Activated CD4-positive, alpha-beta T cell treated with anti-CD3 and anti-CD28 coated beads, Interleukin-2, amount 10 ng/mL, durations not matched to agents 24 days and 14 days (primary cell): Measurements from ENCODE around the gene RCSD1. TPM values are rescaled to one million over a fixed set of nuclear protein-coding genes. Genes with fewer than 3 reads are reported as not detected.

Source experiments
- DNase-seq: peaks from one replicate; pipeline ENCODE4 v3.0.0; 2022
- H3K27ac Mint-ChIP-seq: one replicate; pipeline ENCODE4 v1.8.0; 2022; ENCODE audit warnings: mild to moderate bottlenecking, mixed read lengths
- H3K27me3 Mint-ChIP-seq: one replicate; pipeline ENCODE4 v1.8.0; 2022; ENCODE audit warnings: mixed read lengths
- H3K36me3 Mint-ChIP-seq: one replicate; pipeline ENCODE4 v1.8.0; 2022; ENCODE audit warnings: low read depth, mild to moderate bottlenecking, mixed read lengths
- H3K4me1 Mint-ChIP-seq: one replicate; pipeline ENCODE4 v1.8.0; 2021; ENCODE audit warnings: mixed read lengths
- H3K4me3 Mint-ChIP-seq: one replicate; pipeline ENCODE4 v1.8.0; 2022; ENCODE audit warnings: mild to moderate bottlenecking, moderate library complexity, mixed read lengths
- H3K9me3 Mint-ChIP-seq: one replicate; pipeline ENCODE4 v1.8.0; 2021; ENCODE audit warnings: mixed read lengths
- intact Hi-C: fragments of 100-400 bp; cut with micrococcal nuclease; formaldehyde crosslinking; loops from one replicate; pipeline ENCODE4 v1.15.1; 2023
- total RNA-seq: library from RNA; stranded (reverse); gene quantifications from 2 replicates; pipeline ENCODE4 v1.2.3, GENCODE V29; 2022

The RCSD1 gene
- total RNA-seq, 1 donor from 2014 or later = 81.0 TPM

- peak; percentile 80 for DNase-seq
- intact Hi-C loops = loop anchor here (5.0 to 10.0 kb wide), 3 partner anchors 75 to 610 kb away; partner anchors contain the start of gene CREG1
- Mint-ChIP-seq H3K4me3 (peak overlapping the region; percentile 94), H3K9me3 (peaks cover 7% of the 10 kb centered on the region), H3K27me3 (no peaks in the 10 kb centered on the region), H3K27ac (peak overlapping the region; percentile 92), H3K36me3 (peaks cover 16% of the 10 kb centered on the region), H3K4me1 (peaks cover 58% of the 10 kb centered on the region)
These were observed 2.5 kb upstream of the RCSD1 start for GRCh38 chr1:167627615-167627864.

- Mint-ChIP-seq H3K27me3 (no peaks in the 10 kb centered on the region), H3K4me1 (peaks cover 57% of the 10 kb centered on the region), H3K4me3 (peak overlapping the region; percentile 94), H3K9me3 (peaks cover 7% of the 10 kb centered on the region), H3K36me3 (peaks cover 19% of the 10 kb centered on the region), H3K27ac (peak overlapping the region; percentile 92)
- intact Hi-C loops = loop anchor here (1.0 to 10.0 kb wide), 10 partner anchors 9 to 609 kb away; partner anchors contain the start of genes CREG1, DCAF6 and MPC2
- DNase-seq = peak; percentile 95
These were observed 2.0 kb upstream of the RCSD1 start for GRCh38 chr1:167627865-167628641.

- H3K27me3 Mint-ChIP-seq = no peaks in the 10 kb centered on the region
- peaks cover 26% of the 10 kb centered on the region for H3K36me3 Mint-ChIP-seq
- peak; percentile 69 for DNase-seq
- H3K9me3 Mint-ChIP-seq = peaks cover 7% of the 10 kb centered on the region
- intact Hi-C loops = loop anchor here (1.0 to 10.0 kb wide), 10 partner anchors 8 to 608 kb away; partner anchors contain the start of genes CREG1, DCAF6 and MPC2
- H3K4me1 Mint-ChIP-seq = peaks cover 61% of the 10 kb centered on the region
- peak overlapping the region; percentile 92 for H3K27ac Mint-ChIP-seq
- peak overlapping the region; percentile 94 for H3K4me3 Mint-ChIP-seq
These were observed 1.1 kb upstream of the RCSD1 start for GRCh38 chr1:167628741-167629515.

GRCh38 chr1:167630568-167631385, 745 bp downstream of the RCSD1 start:
- H3K27me3 Mint-ChIP-seq = no peaks in the 10 kb centered on the region
- H3K4me1 Mint-ChIP-seq = peaks cover 73% of the 10 kb centered on the region
- intact Hi-C loops = loop anchor here (2.0 kb wide), 1 partner anchor 20 kb away; no protein-coding TSS in a partner anchor
- H3K27ac Mint-ChIP-seq = peak overlapping the region; percentile 98
- H3K36me3 Mint-ChIP-seq = peaks cover 32% of the 10 kb centered on the region
- H3K4me3 Mint-ChIP-seq = peak overlapping the region; percentile 94
- H3K9me3 Mint-ChIP-seq = peaks cover 2% of the 10 kb centered on the region
- DNase-seq = peak; percentile 84

- DNase-seq = no peak
- H3K4me3 Mint-ChIP-seq = peak overlapping the region; percentile 94
- H3K36me3 Mint-ChIP-seq = peaks cover 33% of the 10 kb centered on the region
- H3K9me3 Mint-ChIP-seq = no peaks in the 10 kb centered on the region
- no peaks in the 10 kb centered on the region for H3K27me3 Mint-ChIP-seq
- intact Hi-C loops = loop anchor here (2.0 kb wide), 1 partner anchor 19 kb away; no protein-coding TSS in a partner anchor
- peaks cover 74% of the 10 kb centered on the region for H3K4me1 Mint-ChIP-seq
- H3K27ac Mint-ChIP-seq = peak overlapping the region; percentile 98
These were observed 1.4 kb downstream of the RCSD1 start for GRCh38 chr1:167631386-167631935.

- DNase-seq = peak; percentile 79
- Mint-ChIP-seq H3K9me3 (no peaks in the 10 kb centered on the region), H3K36me3 (peaks cover 38% of the 10 kb centered on the region), H3K4me3 (peak overlapping the region; percentile 94), H3K4me1 (peaks cover 79% of the 10 kb centered on the region), H3K27ac (peak overlapping the region; percentile 98), H3K27me3 (no peaks in the 10 kb centered on the region)
- intact Hi-C loops = loop anchor here (2.0 kb wide), 1 partner anchor 19 kb away; no protein-coding TSS in a partner anchor
These were observed 2.0 kb downstream of the RCSD1 start for GRCh38 chr1:167631936-167632614.

- Mint-ChIP-seq H3K4me3 (peak overlapping the region; percentile 94), H3K27ac (peak overlapping the region; percentile 43), H3K4me1 (peaks cover 81% of the 10 kb centered on the region), H3K27me3 (no peaks in the 10 kb centered on the region), H3K36me3 (peaks cover 44% of the 10 kb centered on the region), H3K9me3 (no peaks in the 10 kb centered on the region)
- DNase-seq = no peak
- intact Hi-C loops = no loop called here
These were observed 3.4 kb downstream of the RCSD1 start for GRCh38 chr1:167633258-167633944.

- H3K36me3 Mint-ChIP-seq = peaks cover 53% of the 10 kb centered on the region
- intact Hi-C loops = no loop called here
- DNase-seq = no peak
- H3K27ac Mint-ChIP-seq = peak overlapping the region; percentile 50
- H3K27me3 Mint-ChIP-seq = no peaks in the 10 kb centered on the region
- peaks cover 76% of the 10 kb centered on the region for H3K4me1 Mint-ChIP-seq
- no peaks in the 10 kb centered on the region for H3K9me3 Mint-ChIP-seq
- peak overlapping the region; percentile 94 for H3K4me3 Mint-ChIP-seq
These were observed 4.4 kb downstream of the RCSD1 start for GRCh38 chr1:167634435-167634834.

- Mint-ChIP-seq H3K4me1 (peaks cover 73% of the 10 kb centered on the region), H3K27me3 (no peaks in the 10 kb centered on the region), H3K27ac (peak overlapping the region; percentile 54), H3K9me3 (no peaks in the 10 kb centered on the region), H3K36me3 (peaks cover 53% of the 10 kb centered on the region), H3K4me3 (peak overlapping the region; percentile 94)
- intact Hi-C loops = no loop called here
- DNase-seq = no peak
These were observed 5.2 kb downstream of the RCSD1 start for GRCh38 chr1:167635156-167635648.

- Mint-ChIP-seq H3K27ac (peak overlapping the region; percentile 91), H3K9me3 (no peaks in the 10 kb centered on the region), H3K36me3 (peaks cover 56% of the 10 kb centered on the region), H3K27me3 (no peaks in the 10 kb centered on the region), H3K4me1 (peaks cover 75% of the 10 kb centered on the region), H3K4me3 (peak overlapping the region; percentile 70)
- DNase-seq = no peak
- intact Hi-C loops = no loop called here
These were observed 5.9 kb downstream of the RCSD1 start for GRCh38 chr1:167635941-167636340.

GRCh38 chr1:167638064-167638463, 8.0 kb downstream of the RCSD1 start:
- Mint-ChIP-seq H3K9me3 (no peaks in the 10 kb centered on the region), H3K4me3 (peak overlapping the region; percentile 70), H3K27ac (peak overlapping the region; percentile 91), H3K36me3 (peaks cover 61% of the 10 kb centered on the region), H3K27me3 (no peaks in the 10 kb centered on the region), H3K4me1 (peaks cover 70% of the 10 kb centered on the region)
- no peak for DNase-seq
- intact Hi-C loops = no loop called here

- Mint-ChIP-seq H3K36me3 (peaks cover 57% of the 10 kb centered on the region), H3K4me1 (peaks cover 70% of the 10 kb centered on the region), H3K9me3 (no peaks in the 10 kb centered on the region), H3K4me3 (no peak overlapping the region), H3K27me3 (no peaks in the 10 kb centered on the region), H3K27ac (no peak overlapping the region)
- intact Hi-C loops = no loop called here
- DNase-seq = no peak
These were observed 10.0 kb downstream of the RCSD1 start for GRCh38 chr1:167640051-167640450.
